ENCODE results near the gene SPTLC1.
A peak's percentile ranks its signal among the peaks of the same experiment; 100 is the strongest.

SPTLC1 gene

GRCh38 chr9:92094655-92095054 is 20.6 kb downstream of the SPTLC1 start:
- no peak for DNase-seq (ENCODE audit: low read depth)
- H3K4me3 ChIP-seq (ENCODE audit: low read depth, low read length): no peak overlapping the region
- TF ChIP-seq CTCF (IDR thresholded peaks at IDR 0.05; ENCODE audit: low read depth, low read length, missing control alignments): no peak
- in situ Hi-C loops (cut with HindIII; ENCODE audit: low sequenced_read_pairs): no loop called here

- DNase-seq (ENCODE audit: low read depth): no peak
- TF ChIP-seq CTCF (IDR thresholded peaks at IDR 0.05; ENCODE audit: low read depth, low read length, missing control alignments): no peak
- no peak overlapping the region for H3K4me3 ChIP-seq (ENCODE audit: low read depth, low read length)
- in situ Hi-C loops (cut with HindIII; ENCODE audit: low sequenced_read_pairs): no loop called here
Measured at GRCh38 chr9:92077888-92078287, 37.3 kb downstream of the SPTLC1 start.

GRCh38 chr9:92071634-92072033 is 43.6 kb downstream of the SPTLC1 start:
- in situ Hi-C loops (cut with HindIII; ENCODE audit: low sequenced_read_pairs): no loop called here
- no peak for DNase-seq (ENCODE audit: low read depth)
- no peak overlapping the region for H3K4me3 ChIP-seq (ENCODE audit: low read depth, low read length)
- no peak for TF ChIP-seq CTCF (IDR thresholded peaks at IDR 0.05; ENCODE audit: low read depth, low read length, missing control alignments)

- TF ChIP-seq CTCF (IDR thresholded peaks at IDR 0.05; ENCODE audit: low read depth, low read length, missing control alignments): no peak
- H3K4me3 ChIP-seq (ENCODE audit: low read depth, low read length): no peak overlapping the region
- no peak for DNase-seq (ENCODE audit: low read depth)
- in situ Hi-C loops (cut with HindIII; ENCODE audit: low sequenced_read_pairs): no loop called here
Measured at GRCh38 chr9:92066168-92066567, 49.0 kb downstream of the SPTLC1 start.

GRCh38 chr9:92064711-92065110 is 50.5 kb downstream of the SPTLC1 start:
- no peak overlapping the region for H3K4me3 ChIP-seq (ENCODE audit: low read depth, low read length)
- DNase-seq (ENCODE audit: low read depth): peak; percentile 70
- no peak for TF ChIP-seq CTCF (IDR thresholded peaks at IDR 0.05; ENCODE audit: low read depth, low read length, missing control alignments)
- in situ Hi-C loops (cut with HindIII; ENCODE audit: low sequenced_read_pairs): no loop called here

GRCh38 chr9:92061184-92061583 is 54.0 kb downstream of the SPTLC1 start:
- in situ Hi-C loops (cut with HindIII; ENCODE audit: low sequenced_read_pairs): no loop called here
- no peak for TF ChIP-seq CTCF (IDR thresholded peaks at IDR 0.05; ENCODE audit: low read depth, low read length, missing control alignments)
- no peak overlapping the region for H3K4me3 ChIP-seq (ENCODE audit: low read depth, low read length)
- DNase-seq (ENCODE audit: low read depth): no peak

GRCh38 chr9:92059661-92060060 is 55.6 kb downstream of the SPTLC1 start:
- in situ Hi-C loops (cut with HindIII; ENCODE audit: low sequenced_read_pairs): no loop called here
- no peak for DNase-seq (ENCODE audit: low read depth)
- H3K4me3 ChIP-seq (ENCODE audit: low read depth, low read length): no peak overlapping the region
- TF ChIP-seq CTCF (IDR thresholded peaks at IDR 0.05; ENCODE audit: low read depth, low read length, missing control alignments): no peak

Data from astrocyte of the cerebellum (primary cell).